HepG2 (cell line): ENCODE data around the gene CDK3. TPM values are rescaled to one million over a fixed set of nuclear protein-coding genes. Genes with fewer than 3 reads are reported as not detected.

Experiments used
- ARID4A ChIP-seq: sonication (generic); formaldehyde crosslinking; IDR thresholded peaks from 2 replicates; pipeline ENCODE4 v1.5.0; 2020; ENCODE audit warnings: mild to moderate bottlenecking, missing genetic modification reagents, borderline replicate concordance
- GZF1 ChIP-seq: sonication (generic); formaldehyde crosslinking; IDR thresholded peaks from 2 replicates; pipeline ENCODE4 v1.5.1; 2020; ENCODE audit warnings: mild to moderate bottlenecking, missing genetic modification reagents
- HHEX ChIP-seq: IDR thresholded peaks from 2 replicates; pipeline ENCODE4 v1.6.1; 2016; ENCODE audit warnings: control low read depth
- HOXD1 ChIP-seq: sonication (generic); formaldehyde crosslinking; IDR thresholded peaks from 2 replicates; pipeline ENCODE4 v1.5.0; 2020; ENCODE audit warnings: missing genetic modification reagents
- MAF1 ChIP-seq: sonication (generic); formaldehyde crosslinking; IDR thresholded peaks from 2 replicates; pipeline ENCODE4 v1.5.0; 2020; ENCODE audit warnings: missing genetic modification reagents, borderline replicate concordance
- MTA3 ChIP-seq: sonication (generic); formaldehyde crosslinking; IDR thresholded peaks from 2 replicates; pipeline ENCODE4 v1.4.0; 2020; ENCODE audit warnings: missing genetic modification reagents
- NCOR1 ChIP-seq: fragments of 200-600 bp; sonication (generic); IDR thresholded peaks from 2 replicates; pipeline ENCODE4 v1.7.0; 2017; ENCODE audit warnings: antibody characterized with exemption, low read length, borderline replicate concordance
- SATB2 ChIP-seq: sonication (generic); formaldehyde crosslinking; IDR thresholded peaks from 2 replicates; pipeline ENCODE4 v1.5.0; 2020; ENCODE audit warnings: missing genetic modification reagents
- SIX1 ChIP-seq: sonication (generic); formaldehyde crosslinking; IDR thresholded peaks from 2 replicates; pipeline ENCODE4 v1.4.0; 2020; ENCODE audit warnings: missing genetic modification reagents, borderline replicate concordance
- SMAD3 ChIP-seq: sonication (generic); formaldehyde crosslinking; IDR thresholded peaks from 2 replicates; pipeline ENCODE4 v1.4.0; 2020; ENCODE audit warnings: missing genetic modification reagents
- TBL1XR1 ChIP-seq: fragments of 150-350 bp; IDR thresholded peaks from 2 replicates; pipeline ENCODE4 v1.6.1; 2014; ENCODE audit warnings: borderline replicate concordance, low read length; ENCODE audit not compliant: partially characterized antibody
- TRAFD1 ChIP-seq: sonication (generic); formaldehyde crosslinking; IDR thresholded peaks from 2 replicates; pipeline ENCODE4 v1.5.1; 2020; ENCODE audit warnings: missing genetic modification reagents, mild to moderate bottlenecking, borderline replicate concordance
- TRIM24 ChIP-seq: sonication (generic); formaldehyde crosslinking; IDR thresholded peaks from 2 replicates; pipeline ENCODE4 v1.8.0; 2022; ENCODE audit warnings: mild to moderate bottlenecking, missing genetic modification reagents
- ZBTB34 ChIP-seq: sonication (generic); formaldehyde crosslinking; IDR thresholded peaks from 2 replicates; pipeline ENCODE4 v1.8.0; 2022; ENCODE audit warnings: mild to moderate bottlenecking, missing genetic modification reagents
- ZNF160 ChIP-seq: sonication (generic); formaldehyde crosslinking; IDR thresholded peaks from 2 replicates; pipeline ENCODE4 v1.8.0; 2022; ENCODE audit warnings: mild to moderate bottlenecking, inconsistent platforms, missing genetic modification reagents
- ZNF451 ChIP-seq: sonication (generic); formaldehyde crosslinking; IDR thresholded peaks from 2 replicates; pipeline ENCODE4 v1.5.0; 2020; ENCODE audit warnings: mild to moderate bottlenecking, missing genetic modification reagents
- ZNF468 ChIP-seq: sonication (generic); formaldehyde crosslinking; IDR thresholded peaks from 2 replicates; pipeline ENCODE4 v1.8.0; 2022; ENCODE audit warnings: mild to moderate bottlenecking, moderate library complexity, missing genetic modification reagents
- ZNF605 ChIP-seq: sonication (generic); formaldehyde crosslinking; IDR thresholded peaks from 2 replicates; pipeline ENCODE4 v1.8.0; 2022; ENCODE audit warnings: mild to moderate bottlenecking, missing genetic modification reagents
- ZNF724P ChIP-seq: sonication (generic); formaldehyde crosslinking; IDR thresholded peaks from 2 replicates; pipeline ENCODE4 v1.8.0; 2022; ENCODE audit warnings: missing genetic modification reagents, borderline replicate concordance
- ZNF772 ChIP-seq: sonication (generic); formaldehyde crosslinking; IDR thresholded peaks from 2 replicates; pipeline ENCODE4 v1.5.0; 2020; ENCODE audit warnings: mild to moderate bottlenecking, missing genetic modification reagents
- ZNF891 ChIP-seq: sonication (generic); formaldehyde crosslinking; IDR thresholded peaks from 2 replicates; pipeline ENCODE4 v1.5.0; 2020; ENCODE audit warnings: mild to moderate bottlenecking, missing genetic modification reagents
- polyA plus RNA-seq, 8 experiments: library from polyadenylated mRNA; depleted of rRNA in 3 of 8; stranded (reverse) in 7 of 8; unstranded in 1 of 8; fragments of >200 nt; fragmentation: Illumina TruSeq in 4 of 8; extraction: Trizol in 4 of 8; gene quantifications; 2 replicates each; pipeline versions ENCODE4 v1.2.1 to v1.2.3, GENCODE V29; 2011 to 2016; ENCODE audit warnings: low read depth in 4 of 8, missing spikeins in 1 of 8, mixed read lengths in 1 of 8; ENCODE audit not compliant: insufficient read depth in 1 of 8
- total RNA-seq, 5 experiments: library from RNA; depleted of rRNA; stranded (reverse); fragments of >200 nt; fragmentation: Illumina TruSeq; extraction: Trizol; gene quantifications; 2 replicates each; pipeline ENCODE4 v1.2.3, GENCODE V29; 2016; ENCODE audit warnings: low read depth in 1 of 5
- TF ChIP-seq, protein P1 (sequence below): sonication (generic); formaldehyde crosslinking; IDR thresholded peaks from 2 replicates; pipeline ENCODE4 v1.4.0; 2020; ENCODE audit warnings: missing genetic modification reagents

The CDK3 gene
- total and polyA plus RNA-seq, 2 of the 13 experiments (the other 11 are each of a cell fraction or from before 2014, with no cell fraction given), result 5.8 to 11.4 TPM

DNA sequence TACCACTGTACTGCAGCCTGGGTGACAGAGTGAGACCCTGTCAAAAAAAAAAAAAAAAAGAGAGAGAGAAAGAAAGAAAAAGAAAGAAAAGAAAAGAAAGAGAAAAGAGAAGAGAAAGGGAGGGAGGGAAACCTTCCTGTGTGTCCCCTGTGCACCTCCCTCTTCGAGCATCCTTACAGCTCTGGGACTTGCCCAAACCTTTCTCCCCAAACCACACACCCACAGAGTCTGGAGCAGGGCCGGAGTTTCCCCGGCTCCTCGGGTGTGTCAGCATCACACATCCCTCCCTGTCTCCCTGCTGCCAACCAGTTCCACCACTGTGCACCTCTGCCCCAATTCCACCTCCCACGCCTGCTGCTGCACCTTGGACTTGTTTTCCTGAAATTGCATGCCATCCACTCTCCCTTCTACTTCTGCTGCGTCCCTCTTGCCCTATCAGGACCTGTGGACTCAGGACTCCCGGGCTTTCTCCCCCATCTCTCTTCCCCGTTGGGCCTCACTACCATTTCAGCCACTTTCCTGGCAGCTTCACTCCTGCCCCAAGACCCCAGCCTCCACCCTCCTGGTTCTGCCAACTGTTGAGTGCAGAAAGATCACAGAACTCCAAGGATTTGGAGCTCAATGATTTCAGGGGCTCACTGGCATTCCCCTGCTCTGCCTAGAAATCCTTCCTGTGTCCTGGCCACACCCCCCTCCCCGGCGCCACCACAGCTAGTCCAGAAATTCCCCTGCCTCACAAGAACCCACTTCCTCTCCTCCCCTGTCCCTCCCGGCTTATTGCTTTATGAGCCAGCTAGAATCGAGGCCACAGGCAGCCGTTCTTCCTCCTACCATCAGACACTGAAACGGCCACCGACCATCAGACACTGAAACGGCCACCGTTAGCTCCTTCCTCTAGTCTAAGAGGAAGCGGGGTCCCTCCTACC, 3.7 kb upstream of the CDK3 start (continued):
- no peak for TF ChIP-seq ZNF891 (CRISPR knock-in tag)
- no peak for TF ChIP-seq ZNF451 (CRISPR knock-in tag)
- no peak for TF ChIP-seq ZNF468 (CRISPR knock-in tag)
- no peak for TF ChIP-seq GZF1 (CRISPR knock-in tag)
- TF ChIP-seq TBL1XR1, result peak; percentile 13
- TF ChIP-seq NCOR1, result peak; percentile 80; the same call in 1 of the 2 replicates
- TF ChIP-seq ZNF772 (CRISPR knock-in tag), result 0 out of 2 replicates have a peak, but pooled peaks have one; percentile 52
- TF ChIP-seq ZNF160 (CRISPR knock-in tag), result peak; percentile 67; the same call in 1 of the 2 replicates
- TF ChIP-seq HOXD1 (CRISPR knock-in tag), result no peak
- TF ChIP-seq HHEX (CRISPR knock-in tag), result 0 out of 2 replicates have a peak, but pooled peaks have one; percentile 6
- 0 out of 2 replicates have a peak, but pooled peaks have one; percentile 51 for TF ChIP-seq ZBTB34 (CRISPR knock-in tag)
- peak; percentile 65; the same call in 1 of the 2 replicates for TF ChIP-seq SMAD3 (CRISPR knock-in tag)
- peak; percentile 56; the same call in 1 of the 2 replicates for TF ChIP-seq SIX1 (CRISPR knock-in tag)
- TF ChIP-seq, protein P1, sequence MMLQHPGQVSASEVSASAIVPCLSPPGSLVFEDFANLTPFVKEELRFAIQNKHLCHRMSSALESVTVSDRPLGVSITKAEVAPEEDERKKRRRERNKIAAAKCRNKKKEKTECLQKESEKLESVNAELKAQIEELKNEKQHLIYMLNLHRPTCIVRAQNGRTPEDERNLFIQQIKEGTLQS (CRISPR knock-in tag), result peak; percentile 40; the same call in 1 of the 2 replicates
- no peak for TF ChIP-seq MTA3
- peak; percentile 77; the same call in 1 of the 2 replicates for TF ChIP-seq ARID4A (CRISPR knock-in tag)
- no peak for TF ChIP-seq MAF1 (CRISPR knock-in tag)
- TF ChIP-seq ZNF605, result peak; percentile 68; the same call in 1 of the 2 replicates
- TF ChIP-seq SATB2 (CRISPR knock-in tag), result no peak
- TF ChIP-seq TRAFD1, result peak; percentile 23; the same call in 1 of the 2 replicates
- no peak; the same call in 1 of the 2 replicates for TF ChIP-seq ZNF724P
- no peak for TF ChIP-seq TRIM24 (CRISPR knock-in tag)
